Stimulated activated naive CD4-positive, alpha-beta T cell treated with Interleukin-2 at 50 U/mL for 16 hours (primary cell): ENCODE results near the gene JADE2.

Experiments used
- DNase-seq: peaks from one replicate; lab custom pipeline; 2025; lab: John Stamatoyannopoulos, UW

JADE2 gene

GRCh38 chr5:134570365-134570758, 44.9 kb downstream of the JADE2 start:
- DNase-seq, result no peak

DNA sequence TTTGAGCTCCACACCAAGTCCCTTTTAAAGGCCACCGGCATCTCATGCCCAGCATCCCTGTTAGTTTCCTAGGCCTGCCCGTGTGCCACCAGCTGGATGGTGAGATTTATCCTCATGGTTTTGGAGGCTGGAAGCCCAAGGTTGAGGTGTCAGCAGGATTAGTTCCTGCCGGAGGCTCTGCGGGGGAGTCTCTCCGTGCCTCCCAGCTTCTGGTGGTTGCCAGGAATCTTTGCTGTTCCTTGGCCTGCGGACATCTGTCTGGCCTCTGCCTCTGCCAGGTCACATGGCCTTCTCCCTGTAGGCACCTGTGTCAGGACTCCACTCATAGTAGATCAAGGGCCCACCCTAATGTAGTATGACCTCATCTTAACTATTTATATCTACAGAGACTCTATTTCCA, 45.4 kb downstream of the JADE2 start:
- no peak for DNase-seq

DNA sequence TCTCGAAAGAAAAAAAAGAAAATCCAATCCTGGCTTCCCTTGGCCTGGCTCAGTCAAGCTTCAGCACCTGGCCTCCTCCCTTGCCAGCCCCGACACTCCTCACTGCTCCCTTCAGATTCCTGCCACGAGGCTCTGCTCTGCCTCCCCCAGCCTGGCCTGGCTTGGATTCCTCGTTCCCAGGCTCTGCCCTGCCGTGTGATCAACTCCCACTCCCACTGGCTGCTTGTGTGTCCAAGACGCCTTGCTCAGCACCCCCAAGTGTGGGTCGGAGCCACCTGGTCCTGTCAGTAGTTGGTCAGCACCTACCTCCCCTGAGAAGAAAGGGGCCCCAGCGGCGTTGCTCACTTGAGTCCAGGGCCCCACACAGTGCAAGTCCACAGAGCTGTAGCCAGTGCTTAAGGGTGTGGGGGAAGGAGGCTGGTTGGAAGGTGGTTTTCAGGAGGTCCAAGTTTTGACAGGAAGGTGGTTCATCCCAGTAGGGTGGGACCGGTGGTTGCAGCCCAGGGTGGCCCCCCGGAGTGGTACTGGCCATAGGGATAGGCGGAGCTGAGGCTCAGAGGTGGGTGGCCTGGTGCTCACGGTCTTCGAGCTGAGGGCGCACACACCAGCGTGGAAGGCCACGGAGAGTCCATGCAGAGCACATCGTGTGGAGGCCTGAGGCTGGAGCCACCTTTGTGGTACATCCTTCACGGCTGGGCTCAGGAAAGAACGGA, 46.4 kb downstream of the JADE2 start:
- no peak for DNase-seq

- no peak for DNase-seq
These were observed 47.3 kb downstream of the JADE2 start for GRCh38 chr5:134572811-134573210.

GRCh38 chr5:134574521-134574920, 49.1 kb downstream of the JADE2 start:
- DNase-seq, result no peak

GRCh38 chr5:134575316-134575715, 49.8 kb downstream of the JADE2 start:
- no peak for DNase-seq

DNA sequence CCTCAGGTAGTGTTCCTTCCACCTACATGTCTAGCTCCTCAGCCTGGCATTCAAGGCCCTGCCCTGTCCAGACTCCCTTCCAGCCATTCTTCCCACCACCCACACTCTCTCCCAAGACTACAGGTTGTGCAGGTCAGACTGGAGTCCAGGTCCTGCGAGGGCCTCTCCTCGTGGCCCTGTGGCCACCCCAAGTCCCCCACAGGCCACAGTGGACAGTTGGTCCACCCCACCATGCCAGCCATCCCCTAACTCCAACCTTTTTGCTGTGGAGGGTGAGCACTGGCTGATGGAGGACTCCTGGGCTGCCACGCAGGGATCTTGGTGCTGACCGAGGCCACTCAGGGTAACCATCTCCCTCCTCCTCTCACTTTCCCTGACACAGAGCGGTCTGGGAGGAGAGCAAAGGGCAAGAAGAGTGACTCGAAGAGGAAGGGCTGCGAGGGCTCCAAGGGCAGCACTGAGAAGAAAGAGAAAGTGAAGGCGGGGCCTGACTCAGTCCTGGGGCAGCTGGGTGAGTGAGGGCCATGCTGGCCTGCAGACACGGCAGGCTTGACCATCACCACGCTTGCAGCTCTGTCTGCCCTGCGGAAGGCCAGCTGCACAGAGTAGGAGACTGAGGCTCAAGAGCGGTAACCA, 51.0 kb downstream of the JADE2 start:
- DNase-seq, result no peak

GRCh38 chr5:134577022-134577795, 51.7 kb downstream of the JADE2 start:
- no peak for DNase-seq

- DNase-seq, result peak; percentile 65
These were observed 52.5 kb downstream of the JADE2 start for GRCh38 chr5:134577796-134578577.

GRCh38 chr5:134578578-134579283, 53.3 kb downstream of the JADE2 start:
- DNase-seq, result no peak

GRCh38 chr5:134579284-134579771, 53.9 kb downstream of the JADE2 start:
- no peak for DNase-seq

DNA sequence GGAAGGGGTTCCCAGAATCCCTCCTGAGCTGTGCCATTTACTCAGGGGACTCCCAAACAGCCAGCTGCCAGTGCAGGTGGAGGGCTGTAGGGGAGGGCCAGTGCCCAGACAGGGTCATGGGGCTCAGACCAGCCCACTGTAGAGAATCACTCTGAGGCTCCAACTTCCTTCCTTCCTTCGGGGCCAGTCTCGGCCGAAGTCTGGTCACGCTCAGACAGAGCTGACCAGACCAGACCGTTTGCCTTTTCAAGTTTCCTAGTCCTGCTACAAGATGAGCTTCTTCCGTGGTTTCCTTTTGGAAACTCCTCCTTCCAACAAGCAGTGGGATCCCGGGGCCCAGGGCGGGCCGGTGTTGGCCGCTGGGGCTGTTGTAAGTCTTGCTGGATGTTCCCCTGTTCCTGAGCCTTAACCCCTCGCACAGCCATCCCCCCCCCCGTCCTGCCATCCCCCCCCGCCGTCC, 54.6 kb downstream of the JADE2 start:
- DNase-seq, result no peak

DNA sequence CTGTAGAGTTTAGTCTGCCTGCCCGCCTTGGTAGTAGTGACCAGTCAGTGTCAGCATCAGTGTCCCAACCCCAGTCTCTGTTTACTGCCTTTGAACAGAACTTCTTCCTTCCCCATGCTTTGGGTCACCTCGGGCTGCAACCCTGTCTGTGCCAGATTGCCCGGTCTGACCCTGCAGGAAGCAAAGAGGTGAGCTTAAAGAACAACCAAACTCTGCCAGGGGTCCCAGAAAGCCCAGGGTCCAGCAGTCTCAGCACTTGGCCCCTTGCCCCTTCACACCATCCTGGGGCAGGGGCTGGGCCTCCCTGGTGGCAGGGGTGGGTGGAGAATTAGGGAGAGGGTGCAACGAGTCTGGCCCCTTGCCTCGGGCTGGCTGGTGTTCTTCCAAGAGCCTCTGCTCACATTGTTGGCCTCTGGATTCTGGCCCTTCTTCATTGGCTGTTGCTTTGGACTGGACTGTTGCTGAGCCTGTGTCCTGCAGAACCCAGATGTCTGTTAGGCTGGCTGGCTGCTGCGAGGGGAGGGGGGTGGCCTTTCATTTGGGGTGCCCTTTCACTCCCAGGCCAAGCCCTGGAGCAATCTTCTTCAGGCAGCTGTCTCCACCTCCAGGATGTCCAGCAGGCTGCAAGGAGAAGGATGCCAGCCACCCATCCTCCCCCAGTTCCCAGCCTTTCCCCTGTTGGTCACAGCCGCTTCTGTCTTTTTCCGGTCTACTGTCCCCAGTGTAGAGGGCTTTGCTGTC, 55.9 kb downstream of the JADE2 start:
- no peak for DNase-seq

GRCh38 chr5:134582281-134582680, 56.8 kb downstream of the JADE2 start:
- DNase-seq, result no peak

- DNase-seq, result no peak
These were observed 57.5 kb downstream of the JADE2 start for GRCh38 chr5:134582941-134583340.

DNA sequence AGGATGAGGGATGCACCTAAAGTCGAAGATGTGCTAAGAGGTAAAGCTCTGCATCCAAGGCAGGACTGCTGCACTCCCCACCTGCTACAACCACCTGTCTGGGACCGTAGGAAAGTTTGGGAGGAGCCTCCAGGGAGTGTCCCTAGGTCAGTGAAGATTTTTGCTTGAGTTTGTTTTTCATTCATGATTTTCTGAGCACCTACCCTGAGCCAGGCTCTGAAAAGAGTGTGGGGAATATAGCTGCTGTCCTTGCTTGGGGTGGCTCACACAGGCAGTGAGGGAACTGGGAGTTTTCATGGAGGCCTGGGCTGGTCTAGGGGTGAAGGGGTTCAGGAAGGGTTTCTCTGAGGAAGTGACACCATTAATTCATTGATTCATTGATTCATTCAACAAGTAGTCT, 58.3 kb downstream of the JADE2 start:
- DNase-seq, result no peak

DNA sequence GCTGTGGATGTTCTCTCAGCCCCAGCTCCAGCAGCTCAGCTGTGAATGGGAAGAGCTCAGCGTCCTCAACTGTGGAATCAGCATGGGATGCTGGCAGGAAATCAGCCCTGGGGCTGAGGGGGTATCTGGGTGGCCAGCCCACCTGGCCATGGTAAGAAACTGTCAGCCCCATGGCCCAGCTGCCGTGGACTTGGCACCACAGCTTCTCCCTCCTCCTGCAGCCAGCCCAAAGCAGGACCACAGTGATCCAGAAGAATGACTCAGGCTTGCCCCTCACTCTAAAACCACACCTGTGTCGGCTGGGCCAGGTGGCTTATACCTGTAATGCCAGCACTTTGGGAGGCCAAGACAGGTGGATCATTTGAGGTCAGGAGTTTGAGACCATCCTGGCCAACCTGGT, 59.2 kb downstream of the JADE2 start:
- DNase-seq, result no peak

GRCh38 chr5:134585966-134586365, 60.5 kb downstream of the JADE2 start:
- no peak for DNase-seq

DNA sequence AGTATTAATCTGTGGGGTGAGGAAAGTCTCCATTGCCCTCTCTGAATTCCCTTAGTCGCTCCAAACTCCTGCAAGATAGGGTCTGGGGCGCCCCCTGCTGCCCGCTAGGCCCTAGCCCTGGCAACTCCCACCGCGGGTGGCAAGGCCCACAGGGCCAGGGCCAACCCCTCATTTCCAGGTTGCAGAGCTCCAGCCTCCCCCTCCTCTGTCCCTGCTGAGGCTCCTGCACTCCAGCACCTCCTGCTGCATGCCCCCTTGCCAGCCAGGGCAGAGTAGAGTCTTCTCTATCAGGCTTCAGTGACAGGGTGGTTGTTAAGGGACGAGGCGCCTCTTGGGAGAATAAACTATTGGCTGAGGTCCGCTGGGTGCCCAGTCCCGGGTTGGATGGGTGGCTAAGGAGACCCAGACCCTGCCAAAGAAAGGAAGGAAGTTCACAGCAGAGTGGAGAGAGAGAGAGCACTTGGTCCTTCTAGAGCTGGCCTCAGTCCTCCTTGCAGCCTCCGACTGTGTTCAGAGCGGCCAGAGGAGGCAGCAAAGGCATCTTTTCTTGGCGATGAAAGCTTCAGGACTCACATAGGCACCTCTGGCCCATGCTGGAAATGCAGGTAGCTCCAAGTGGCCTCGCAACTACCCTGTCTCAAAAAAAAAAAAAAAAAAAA, 61.5 kb downstream of the JADE2 start:
- peak; percentile 80 for DNase-seq

DNA sequence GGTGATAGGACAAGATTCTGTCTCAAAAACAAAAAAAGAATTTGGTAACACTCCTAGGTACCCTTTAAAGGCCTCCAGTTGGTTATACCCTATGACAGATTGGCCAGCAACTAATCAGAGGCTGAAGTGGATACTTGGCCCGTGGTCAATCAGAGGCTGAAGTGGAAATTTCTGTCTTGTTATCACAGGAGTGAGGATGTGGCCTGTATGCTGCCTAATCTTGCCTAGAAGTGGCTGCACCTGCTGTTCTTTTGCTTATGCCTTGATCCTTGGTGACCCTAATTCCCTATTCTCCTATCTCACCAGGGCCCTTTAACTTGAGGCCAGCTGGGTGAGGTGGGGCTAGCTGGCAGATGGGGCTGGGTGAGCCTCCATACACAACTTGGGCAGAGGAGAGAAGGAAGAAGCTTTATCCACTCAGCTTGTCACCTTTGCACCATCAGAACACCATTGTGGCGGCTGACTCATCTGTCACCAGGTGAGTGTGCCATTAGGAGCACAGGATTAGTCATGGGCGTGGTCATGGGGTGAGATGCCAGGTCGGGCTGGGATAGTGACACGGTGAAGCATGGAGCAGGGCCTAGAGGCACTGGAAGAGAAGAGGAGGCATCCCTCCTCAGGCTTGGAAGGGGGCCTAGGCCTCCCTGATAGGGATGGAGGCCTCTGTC, 65.7 kb downstream of the JADE2 start:
- peak; percentile 26 for DNase-seq
